Measurements from ENCODE around the gene AGBL4. TPM values are rescaled to one million over a fixed set of nuclear protein-coding genes. Genes with fewer than 3 reads are reported as not detected.

AGBL4 gene
- total and polyA plus RNA-seq, 2 of the 4 experiments (the other 2 are of a cell fraction) = not detected

- Histone ChIP-seq H2BK15ac (ENCODE audit: low read depth, low read length) (no peak overlapping the region), H3K9me1 (ENCODE audit: insufficient read depth, low read length) (no peaks in the 10 kb centered on the region), H3K27ac (ENCODE audit: insufficient read depth, low read length) (no peak overlapping the region), H2BK20ac (ENCODE audit: low read depth, low read length) (no peak overlapping the region), H2BK120ac (ENCODE audit: low read depth, low read length) (no peak overlapping the region), H3K14ac (replicated peaks; ENCODE audit: low read depth, low read length) (no peak overlapping the region), H3K36me3 (ENCODE audit: control insufficient read depth, insufficient read depth, low read length) (no peaks in the 10 kb centered on the region), H3K9me3 (ENCODE audit: control insufficient read depth, insufficient read depth, low read length) (peaks cover 13% of the 10 kb centered on the region), H2AK9ac (replicated peaks; ENCODE audit: low read depth, low read length, poor library complexity) (no peak overlapping the region), H2BK5ac (ENCODE audit: low read depth, low read length, poor library complexity, severe bottlenecking) (no peak overlapping the region), H3K4me3 (ENCODE audit: insufficient read depth, low read depth, low read length) (no peak overlapping the region), H3K18ac (ENCODE audit: low read depth, low read length) (no peak overlapping the region), H3K23ac (ENCODE audit: low read depth, low read length) (no peak overlapping the region), H2AK5ac (ENCODE audit: low read depth, low read length) (no peak overlapping the region), H3K79me1 (ENCODE audit: low read depth in 1 of 2, low read length in 2 of 2) (no peaks in the 10 kb centered on the region), H2AFZ (replicated peaks; ENCODE audit: low read length, poor library complexity) (no peak overlapping the region), H4K8ac (ENCODE audit: low read depth in 2 of 2, low read length in 2 of 2) (no peak overlapping the region), H3K4me2 (ENCODE audit: low read depth, low read length) (no peak overlapping the region), H3K9ac (ENCODE audit: low read depth, low read length) (no peak overlapping the region), H3K4ac (ENCODE audit: low read depth, low read length) (no peak overlapping the region), H3K27me3 (ENCODE audit: control insufficient read depth, insufficient read depth, low read length) (no peaks in the 10 kb centered on the region), H3K56ac (ENCODE audit: extremely low read depth, insufficient read depth, low read length) (no peak overlapping the region), H3K4me1 (ENCODE audit: control insufficient read depth, insufficient read depth, low read length) (no peaks in the 10 kb centered on the region), H4K5ac (ENCODE audit: low read depth, low read length) (no peak overlapping the region), H4K91ac (ENCODE audit: insufficient read depth, low read depth, low read length) (no peak overlapping the region), H4K20me1 (ENCODE audit: insufficient read depth, low read length) (no peaks in the 10 kb centered on the region)
- no TSS peak for BruUV-seq (replicated peaks)
- in situ Hi-C loops (cut with MboI; ENCODE audit: low sequenced_read_pairs) = no loop called here
- WGBS, 2 experiments (ENCODE audit: extremely low coverage in 2 of 2, insufficient read length in 1 of 2) = 80% methylated on average over 1 of the region's 3 CpGs; no CpG with 5 or more reads in 1 of the 2 experiments
- DNase-seq (no peak), ATAC-seq (ENCODE audit: low read depth) (no peak)
- ChIA-PET CTCF (no interaction called here), POLR2A (ENCODE audit: unreplicated experiment) (no interaction called here)
- dilution Hi-C loops (cut with HindIII; ENCODE audit: low sequenced_read_pairs, unreplicated experiment) = no loop called here
- intact Hi-C loops (cut with micrococcal nuclease) = no loop called here
- TF ChIP-seq RFX5 (IDR thresholded peaks at IDR 0.05; ENCODE audit: low read depth, low read length) = no peak
- TF ChIP-seq SMC3 (IDR thresholded peaks at IDR 0.05; ENCODE audit: low read depth, low read length) = no peak
- TF ChIP-seq MXI1 (IDR thresholded peaks at IDR 0.05; ENCODE audit: borderline replicate concordance, low read depth, low read length) = no peak
- no peak for TF ChIP-seq FOS (IDR thresholded peaks at IDR 0.05; ENCODE audit: low read depth, low read length)
- TF ChIP-seq MAFK (IDR thresholded peaks at IDR 0.05; ENCODE audit: low read depth, low read length) = no peak
- no peak for TF ChIP-seq MAZ (IDR thresholded peaks at IDR 0.05; ENCODE audit: borderline replicate concordance, low read depth, low read length)
- TF ChIP-seq RCOR1 (IDR thresholded peaks at IDR 0.05; ENCODE audit: insufficient replicate concordance, low read length) = no peak
- TF ChIP-seq CEBPB (IDR thresholded peaks at IDR 0.05; ENCODE audit: low read depth, low read length) = no peak
- TF ChIP-seq RAD21 (IDR thresholded peaks at IDR 0.05; ENCODE audit: low read length) = no peak
- no peak for TF ChIP-seq CTCF (conservative IDR thresholded peaks at IDR 0.05; ENCODE audit: low read depth, low read length)
These were observed 964.7 kb downstream of the AGBL4 start for GRCh38 chr1:49059087-49059486.
